Measurements from ENCODE around the gene SIX5.

Gene SIX5

DNA sequence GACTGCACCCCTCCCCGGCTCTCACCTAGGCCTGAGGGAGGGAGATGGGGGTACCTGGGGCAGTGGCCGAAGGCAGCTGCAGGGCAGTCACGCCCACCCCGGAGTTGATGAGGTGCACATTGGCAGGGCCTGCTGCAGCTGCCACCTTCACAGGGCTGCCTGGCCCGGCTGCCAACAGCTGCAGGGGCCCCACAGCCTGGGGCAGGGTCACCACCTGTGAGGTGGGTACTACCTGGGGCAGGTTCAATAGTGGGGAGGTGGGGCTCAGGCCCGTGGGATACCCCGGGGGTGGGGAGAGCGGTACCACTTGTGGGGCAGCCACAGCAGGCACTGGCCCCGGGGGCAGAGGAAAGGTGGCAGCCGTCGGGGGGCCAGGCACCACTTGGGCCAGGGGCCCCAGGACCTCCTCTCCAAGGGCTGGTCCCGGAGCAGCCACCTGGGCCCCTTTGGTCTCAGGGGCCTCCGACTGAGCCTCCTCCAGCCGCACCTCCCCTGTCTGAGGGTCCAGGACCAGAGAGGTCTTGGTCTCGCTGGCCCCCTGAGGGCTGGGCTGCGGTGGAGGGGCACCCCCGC is 2.7 kb downstream of the SIX5 start:
- TF ChIP-seq, protein P1, sequence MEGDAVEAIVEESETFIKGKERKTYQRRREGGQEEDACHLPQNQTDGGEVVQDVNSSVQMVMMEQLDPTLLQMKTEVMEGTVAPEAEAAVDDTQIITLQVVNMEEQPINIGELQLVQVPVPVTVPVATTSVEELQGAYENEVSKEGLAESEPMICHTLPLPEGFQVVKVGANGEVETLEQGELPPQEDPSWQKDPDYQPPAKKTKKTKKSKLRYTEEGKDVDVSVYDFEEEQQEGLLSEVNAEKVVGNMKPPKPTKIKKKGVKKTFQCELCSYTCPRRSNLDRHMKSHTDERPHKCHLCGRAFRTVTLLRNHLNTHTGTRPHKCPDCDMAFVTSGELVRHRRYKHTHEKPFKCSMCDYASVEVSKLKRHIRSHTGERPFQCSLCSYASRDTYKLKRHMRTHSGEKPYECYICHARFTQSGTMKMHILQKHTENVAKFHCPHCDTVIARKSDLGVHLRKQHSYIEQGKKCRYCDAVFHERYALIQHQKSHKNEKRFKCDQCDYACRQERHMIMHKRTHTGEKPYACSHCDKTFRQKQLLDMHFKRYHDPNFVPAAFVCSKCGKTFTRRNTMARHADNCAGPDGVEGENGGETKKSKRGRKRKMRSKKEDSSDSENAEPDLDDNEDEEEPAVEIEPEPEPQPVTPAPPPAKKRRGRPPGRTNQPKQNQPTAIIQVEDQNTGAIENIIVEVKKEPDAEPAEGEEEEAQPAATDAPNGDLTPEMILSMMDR (IDR thresholded peaks at IDR 0.05; ENCODE audit: low read depth, low read length), result no peak
- DNase-seq (ENCODE audit: extremely low read depth, low read depth), result no peak

DNA sequence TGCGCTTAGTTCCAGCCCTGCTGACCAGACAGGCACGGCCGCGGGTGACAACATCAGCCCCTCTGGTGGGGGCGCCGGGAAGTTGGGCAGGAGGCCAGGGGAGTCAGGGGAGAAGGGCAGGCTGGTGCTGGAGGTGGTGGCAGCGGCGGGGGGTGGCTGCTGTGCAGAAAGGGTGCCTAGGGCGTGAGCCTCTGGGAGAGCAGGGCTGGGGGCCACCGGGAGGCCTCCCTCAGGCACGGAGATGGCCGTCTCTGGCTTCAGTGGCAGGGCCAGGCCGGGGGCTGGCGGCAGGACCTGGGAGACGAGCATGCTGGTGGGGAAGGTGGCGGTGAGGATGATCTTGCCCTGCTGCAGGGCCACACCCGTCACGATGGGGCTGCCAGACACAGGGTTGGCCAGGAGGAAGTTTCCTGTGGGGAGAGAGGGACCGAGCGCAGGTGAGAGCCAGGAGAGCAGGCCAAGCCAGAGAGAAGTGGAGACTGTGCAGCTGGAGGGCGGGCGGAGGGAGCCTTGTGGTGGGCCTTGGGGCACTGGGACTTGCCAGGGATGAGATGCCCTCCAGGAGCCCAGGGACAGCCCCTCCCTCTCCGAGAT is 3.3 kb downstream of the SIX5 start:
- DNase-seq (ENCODE audit: extremely low read depth, low read depth), result no peak
- TF ChIP-seq, protein P1 (IDR thresholded peaks at IDR 0.05; ENCODE audit: low read depth, low read length), result no peak

DNA sequence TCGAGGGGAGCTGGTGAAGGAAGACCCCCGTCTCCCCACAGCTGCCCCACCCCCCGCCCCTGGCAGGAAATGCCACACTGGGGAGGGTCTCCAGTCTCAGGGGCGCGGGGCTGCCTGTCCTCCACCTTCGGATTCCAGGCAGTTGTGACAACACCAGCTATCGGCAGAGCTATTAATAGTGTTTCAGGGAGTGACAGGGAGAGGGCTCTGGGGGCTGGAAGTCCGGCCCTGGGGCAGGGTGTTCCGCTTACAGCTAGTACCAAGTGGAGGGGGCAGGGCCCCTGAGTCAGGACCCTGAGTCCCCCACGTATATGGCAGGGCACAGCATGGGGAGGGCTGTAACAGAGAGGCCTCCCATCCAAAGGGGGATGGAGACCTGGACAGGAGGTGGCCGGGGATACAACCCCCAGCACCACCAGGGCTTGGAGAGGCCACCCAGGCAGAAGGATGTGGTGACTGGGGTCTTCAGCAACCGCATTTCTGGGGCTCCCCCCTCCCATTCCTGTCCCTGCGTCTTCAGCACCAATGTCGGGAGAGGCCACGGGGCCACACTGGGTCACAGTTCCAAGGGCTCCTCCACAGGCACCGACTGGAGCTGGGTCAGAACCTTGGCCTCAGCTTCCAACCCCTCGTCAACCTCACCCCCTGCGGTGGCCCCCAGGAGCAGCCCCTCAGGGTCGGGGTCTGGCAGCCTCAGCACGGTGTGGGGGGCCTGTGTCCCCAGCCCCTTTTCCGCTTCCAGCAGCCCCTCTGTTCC is 3.9 kb downstream of the SIX5 start:
- DNase-seq (ENCODE audit: extremely low read depth, low read depth), result no peak
- TF ChIP-seq, protein P1 (IDR thresholded peaks at IDR 0.05; ENCODE audit: low read depth, low read length), result no peak

DNA sequence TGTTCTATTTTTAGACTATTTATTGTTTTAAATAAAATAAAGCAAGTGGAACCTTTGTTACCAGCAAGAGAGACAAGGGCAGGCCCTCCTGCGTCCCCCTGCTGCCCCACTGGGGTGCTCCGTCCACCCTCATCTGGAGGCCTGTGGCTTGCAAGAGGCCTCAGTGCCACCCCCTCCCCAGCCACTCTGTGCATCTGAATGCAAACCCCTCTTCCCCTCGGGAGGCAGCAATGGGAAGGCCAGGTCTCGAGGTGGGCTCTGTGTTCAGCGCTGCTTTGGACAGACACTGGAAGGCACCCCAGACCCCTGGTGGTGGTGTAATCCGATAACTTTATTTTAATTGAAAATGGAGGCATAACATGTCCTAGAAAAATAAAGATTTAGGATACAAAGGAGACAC is 4.6 kb downstream of the SIX5 start:
- no peak for DNase-seq (ENCODE audit: extremely low read depth, low read depth)
- TF ChIP-seq, protein P1 (IDR thresholded peaks at IDR 0.05; ENCODE audit: low read depth, low read length), result no peak

DNA sequence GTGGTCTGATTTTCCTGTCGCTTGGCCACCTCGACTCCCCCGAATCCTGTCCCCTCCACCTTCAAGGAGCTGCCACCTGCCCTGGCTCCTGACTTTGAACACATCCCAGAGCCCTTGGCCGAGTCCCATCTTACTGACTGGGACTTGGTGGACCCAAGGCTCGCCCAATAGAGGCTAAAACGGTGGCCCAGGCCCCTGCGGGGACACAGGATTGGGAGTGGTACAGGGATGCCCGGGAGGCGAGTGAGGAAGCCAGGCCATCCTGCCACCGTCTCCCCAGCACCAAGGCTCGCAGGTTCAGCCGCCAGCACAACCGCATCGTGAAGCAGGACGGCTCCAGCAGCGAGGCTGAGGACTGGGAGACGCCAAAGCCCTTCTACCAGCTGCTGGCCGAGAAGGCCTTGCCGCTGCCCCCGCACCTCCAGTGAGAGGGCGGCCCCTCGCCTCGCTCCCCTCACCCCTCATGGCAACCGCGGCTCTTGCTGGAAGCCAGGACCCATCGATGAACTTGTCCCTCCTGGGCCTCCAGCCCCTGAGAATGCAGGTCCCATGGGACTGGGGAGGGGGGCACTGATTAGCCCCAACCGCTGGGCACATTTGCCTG is 5.3 kb downstream of the SIX5 start:
- no peak for DNase-seq (ENCODE audit: extremely low read depth, low read depth)
- TF ChIP-seq, protein P1 (IDR thresholded peaks at IDR 0.05; ENCODE audit: low read depth, low read length), result no peak

DNA sequence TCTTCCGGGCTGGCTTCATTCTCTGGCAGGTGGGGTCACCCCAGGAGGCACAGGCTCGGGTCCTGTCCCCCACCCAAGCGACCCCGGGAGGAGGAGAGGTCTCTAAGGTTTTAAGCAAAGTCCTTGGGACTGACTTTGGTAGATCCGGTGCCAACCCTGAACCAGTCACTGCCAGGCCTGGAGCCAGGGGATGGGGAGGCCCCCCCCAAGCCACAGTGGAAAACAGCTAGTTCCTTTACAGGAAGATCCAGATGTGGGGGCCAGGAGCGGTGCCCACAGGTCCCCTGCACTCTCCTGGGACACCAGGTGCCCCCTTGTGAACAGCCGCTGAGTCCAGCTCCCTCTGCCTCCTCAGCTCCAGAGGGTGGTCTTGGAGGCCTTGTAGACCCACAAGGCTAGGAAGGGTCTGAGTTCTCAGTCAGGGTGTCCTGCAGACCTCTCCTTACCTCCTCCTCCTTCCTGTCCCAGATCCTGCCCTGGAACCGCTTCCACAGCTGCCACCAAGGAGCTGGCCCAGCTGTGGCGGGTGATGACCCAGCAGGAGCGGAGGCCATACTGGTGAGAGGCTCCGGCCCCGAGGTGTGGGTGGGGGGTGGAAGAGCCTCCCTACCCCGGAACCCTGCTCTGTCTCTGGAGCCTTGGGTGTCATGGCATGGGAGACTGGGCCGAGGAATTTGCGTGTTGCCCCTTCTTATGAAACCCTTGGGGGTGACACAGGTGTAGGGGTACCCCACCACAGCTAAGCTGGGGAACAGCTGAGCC is 6.0 kb downstream of the SIX5 start:
- no peak for DNase-seq (ENCODE audit: extremely low read depth, low read depth)
- TF ChIP-seq, protein P1 (IDR thresholded peaks at IDR 0.05; ENCODE audit: low read depth, low read length), result no peak
